OCI-LY3 (cell line): Measurements from ENCODE around the gene KRABD2.

Source experiments
- CTCF ChIP-seq: fragments of 200-600, 300-600 bp; sonication (generic); IDR thresholded peaks from 2 replicates; pipeline ENCODE4 v1.5.1; 2014; ENCODE audit warnings: antibody characterized with exemption, low read length, low read depth
- EZH2phosphoT487 ChIP-seq: fragments of 200-600 bp; shearing (Covaris generic); IDR thresholded peaks from 2 replicates; pipeline ENCODE4 v1.6.1; 2018; ENCODE audit warnings: antibody characterized with exemption, mixed run types, low read depth

- TF ChIP-seq CTCF (no peak), EZH2phosphoT487 (no peak)
Observed at GRCh38 chr17:8337802-8338752, 38.4 kb downstream of the KRABD2 start.
